H1 (cell line): ENCODE measurements around the gene ABL2. TPM values are rescaled to one million over a fixed set of nuclear protein-coding genes. Genes with fewer than 3 reads are reported as not detected.

ENCODE experiments used
- CBX5 ChIP-seq: fragments of 300-800, 300-1000 bp; sonication (generic); IDR thresholded peaks from 2 replicates; pipeline ENCODE4 v1.7.1; 2016; ENCODE audit warnings: antibody characterized with exemption, low read length, low read depth
- polyA plus RNA-seq, 7 experiments: library from polyadenylated mRNA; depleted of rRNA in 3 of 7; stranded (reverse) in 5 of 7; unstranded in 2 of 7; fragments of >200 nt in 5 of 7; fragments of 200-250 nt in 2 of 7; gene quantifications; 1 replicate in 5 of 7; 2 replicates in 1 of 7; 4 replicates in 1 of 7; pipeline versions ENCODE4 v1.2.1 to v1.2.3, GENCODE V29; 2011 to 2013; ENCODE audit warnings: missing spikeins in 2 of 7, mixed read lengths in 2 of 7
- total RNA-seq: library from RNA; stranded (reverse); fragmentation: NEBNext Ultra II Directional; extraction: Animal tissue kit (Norgen Biotek cat#: 25700); gene quantifications from 2 replicates; pipeline ENCODE4 v1.2.1, GENCODE V29; 2021

ABL2 gene
- total and polyA plus RNA-seq, 2 of the 8 experiments (the other 6 are each of a cell fraction or from before 2014, with no cell fraction given) = 4.5 to 19.1 TPM

DNA sequence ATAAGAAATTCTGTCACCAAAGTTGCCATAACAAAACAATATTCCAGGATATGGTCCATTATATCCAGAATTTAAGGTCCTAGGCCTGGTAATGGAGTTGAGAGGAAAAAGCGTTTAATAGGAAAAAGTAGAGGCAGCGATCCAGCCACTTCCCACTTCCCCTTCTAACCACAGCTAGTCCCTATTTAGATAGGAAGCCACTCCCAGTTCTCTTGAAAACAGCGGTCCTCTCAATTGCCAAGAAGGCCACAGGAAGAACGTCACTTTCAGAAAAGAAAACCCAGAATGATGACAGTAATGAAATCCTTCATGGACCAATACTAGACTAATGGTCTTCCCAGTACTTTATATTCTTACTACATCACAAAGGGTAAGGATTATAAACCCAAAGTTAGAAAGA is 38.6 kb downstream of the ABL2 start (continued):
- TF ChIP-seq CBX5 = no peak
